Measurements from ENCODE around the gene ZMIZ2.

GRCh38 chr7:44769776-44770294 is 21.2 kb downstream of the ZMIZ2 start:
- TF ChIP-seq CTCF (conservative IDR thresholded peaks at IDR 0.05; ENCODE audit: low read depth in 2 of 2) (no peak), EZH2 (IDR thresholded peaks at IDR 0.05; ENCODE audit: low read depth, unreplicated experiment) (no peak), JUNB (IDR thresholded peaks at IDR 0.05; ENCODE audit: unreplicated experiment) (no peak)

Data from GM23338 (cell line).